KOPT-K1 (cell line): ENCODE measurements around the gene FKBP8.

ENCODE experiments used
- H3K27ac ChIP-seq: fragments of 200-600 bp; sonication (generic); 2 replicates; pipeline ENCODE4 v1.5.1; 2016; ENCODE audit warnings: antibody characterized with exemption, mild to moderate bottlenecking, low read depth, low read length; ENCODE audit not compliant: poor library complexity, severe bottlenecking
- H3K36me3 ChIP-seq: fragments of 200-600 bp; sonication (generic); 2 replicates; pipeline ENCODE4 v1.5.1; 2017; ENCODE audit warnings: antibody characterized with exemption, mild to moderate bottlenecking, low read length, moderate library complexity; ENCODE audit not compliant: insufficient read depth
- H3K9me3 ChIP-seq: fragments of 200-600 bp; sonication (generic); 2 replicates; pipeline ENCODE4 v1.5.1; 2017; ENCODE audit warnings: antibody characterized with exemption, low read length, mild to moderate bottlenecking; ENCODE audit not compliant: insufficient read depth, poor library complexity, severe bottlenecking

Gene FKBP8

DNA sequence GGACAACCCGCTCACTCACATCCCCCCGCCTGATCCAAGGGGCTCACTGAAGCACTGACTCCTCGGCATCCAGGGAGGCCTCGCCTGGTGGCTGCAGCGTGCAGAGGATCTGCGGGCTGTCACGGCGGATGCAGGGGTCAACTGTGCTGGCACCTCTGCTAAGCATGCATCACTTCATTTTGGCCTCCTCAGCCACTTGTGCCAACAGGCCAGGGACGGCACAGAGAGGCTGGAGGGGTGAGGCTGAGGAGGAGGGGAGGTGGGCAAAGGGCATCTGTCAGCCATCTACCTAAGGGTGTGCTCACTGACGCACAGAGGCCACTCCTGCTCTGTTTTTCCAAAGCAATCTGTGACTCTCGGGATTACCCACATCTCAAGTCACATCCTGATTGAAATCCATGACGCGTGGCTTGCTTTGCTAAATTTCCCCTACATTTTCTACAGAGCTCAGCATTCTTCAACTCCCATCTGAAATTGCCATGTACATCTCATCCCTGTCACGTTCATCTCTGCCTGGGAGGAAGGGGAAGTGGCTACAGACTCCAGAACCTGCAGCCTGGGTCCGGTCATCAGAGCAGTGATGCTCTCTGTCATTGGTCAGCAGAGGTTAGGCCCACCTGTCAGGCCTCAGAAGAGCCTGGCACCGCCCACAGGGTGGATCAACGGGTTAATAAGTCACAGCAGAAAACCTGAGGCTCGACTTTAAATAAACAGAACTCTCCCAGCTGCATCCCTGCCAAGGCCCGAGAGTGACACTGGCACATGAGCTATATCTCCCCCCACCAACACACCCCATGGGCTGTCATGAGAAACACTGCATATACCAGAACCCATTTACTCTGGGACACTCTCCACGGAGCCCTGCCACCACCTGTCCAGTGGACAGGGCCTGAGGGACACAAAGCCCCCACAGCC, 39.1 kb downstream of the FKBP8 start:
- Histone ChIP-seq H3K36me3 (no peaks in the 10 kb centered on the region), H3K9me3 (no peaks in the 10 kb centered on the region), H3K27ac (no peak overlapping the region)

DNA sequence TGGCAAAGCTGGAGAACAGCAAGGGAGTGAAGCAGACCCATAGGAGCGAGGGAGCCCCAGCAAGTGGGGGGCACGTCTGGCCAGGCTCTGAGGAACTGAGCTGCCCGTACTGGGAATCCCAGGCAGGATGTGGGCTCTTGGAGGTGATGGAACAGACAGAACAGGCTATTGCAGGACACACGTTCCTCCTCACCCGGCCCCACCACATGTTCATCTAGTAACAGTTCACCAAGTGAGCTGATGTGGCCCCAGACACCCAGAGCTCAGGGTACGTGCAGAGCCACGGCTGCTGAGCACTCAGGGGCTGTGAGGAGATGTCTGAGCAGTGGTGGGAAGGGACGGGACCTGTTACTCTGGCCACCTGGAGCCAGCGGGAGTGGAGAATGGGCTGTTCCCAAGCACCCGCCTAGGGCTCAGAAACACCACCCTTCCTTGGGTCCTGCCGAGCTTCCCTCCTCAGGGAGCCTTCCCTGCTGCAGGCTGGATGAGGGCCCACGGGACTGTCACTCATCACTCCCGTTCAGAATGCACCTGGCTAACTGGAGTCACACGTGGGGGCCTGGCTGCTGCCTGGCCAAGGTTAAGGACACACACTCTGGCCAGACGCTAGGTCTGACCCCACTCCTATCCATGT, 39.9 kb downstream of the FKBP8 start:
- Histone ChIP-seq H3K9me3 (no peaks in the 10 kb centered on the region), H3K27ac (no peak overlapping the region), H3K36me3 (no peaks in the 10 kb centered on the region)

DNA sequence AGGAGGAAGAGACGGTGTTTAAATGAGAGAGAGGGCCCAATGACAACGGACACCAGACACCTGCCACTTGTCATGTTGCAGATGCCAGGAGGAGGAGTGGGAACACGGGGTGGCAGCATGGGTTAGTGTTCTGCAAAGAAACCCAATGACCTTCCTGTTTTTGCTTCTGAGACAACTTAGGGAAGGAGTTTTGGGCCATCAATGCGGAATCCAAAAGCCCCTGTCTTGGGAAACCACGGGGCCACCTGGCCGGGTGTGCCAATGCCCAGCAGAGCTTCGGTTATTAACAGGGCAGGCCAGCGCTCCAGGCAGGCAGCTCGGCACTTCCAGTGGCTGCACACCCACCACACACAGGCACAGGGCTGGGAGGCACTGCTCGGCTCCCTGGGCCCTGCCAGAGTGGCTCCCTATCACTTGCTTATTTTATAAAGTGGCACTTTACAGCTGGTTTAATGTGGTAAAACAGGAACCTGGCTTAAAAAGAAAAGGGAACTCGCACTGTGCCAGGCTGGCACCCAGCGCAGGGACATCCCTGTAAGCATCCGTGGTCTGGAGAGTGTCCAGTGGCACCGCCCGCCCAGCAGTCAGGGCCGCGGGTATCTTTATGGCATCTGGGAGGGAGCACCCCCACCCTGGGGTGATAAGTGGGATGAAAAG, 40.6 kb downstream of the FKBP8 start:
- H3K36me3 ChIP-seq: no peaks in the 10 kb centered on the region
- no peak overlapping the region for H3K27ac ChIP-seq
- H3K9me3 ChIP-seq: no peaks in the 10 kb centered on the region

DNA sequence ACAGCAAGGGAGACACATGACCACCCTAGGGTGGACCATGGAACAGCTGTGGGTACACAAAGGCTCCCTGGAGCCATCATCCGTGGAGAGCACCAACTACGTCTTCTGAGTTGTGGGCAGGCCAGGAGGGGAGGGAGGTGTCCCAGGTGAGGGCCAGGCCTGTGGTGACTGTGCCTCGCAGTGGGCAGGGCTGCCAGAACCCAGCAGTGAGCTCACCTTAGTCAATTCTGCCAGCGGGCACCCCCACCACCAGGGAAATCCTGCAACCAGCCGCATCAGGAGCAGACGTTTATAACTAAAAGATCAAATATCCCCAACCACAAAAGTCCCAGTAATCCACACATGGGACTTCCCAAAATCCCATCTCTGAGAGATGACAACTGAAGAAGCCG, 41.1 kb downstream of the FKBP8 start:
- no peak overlapping the region for H3K27ac ChIP-seq
- no peaks in the 10 kb centered on the region for H3K36me3 ChIP-seq
- H3K9me3 ChIP-seq: no peaks in the 10 kb centered on the region

DNA sequence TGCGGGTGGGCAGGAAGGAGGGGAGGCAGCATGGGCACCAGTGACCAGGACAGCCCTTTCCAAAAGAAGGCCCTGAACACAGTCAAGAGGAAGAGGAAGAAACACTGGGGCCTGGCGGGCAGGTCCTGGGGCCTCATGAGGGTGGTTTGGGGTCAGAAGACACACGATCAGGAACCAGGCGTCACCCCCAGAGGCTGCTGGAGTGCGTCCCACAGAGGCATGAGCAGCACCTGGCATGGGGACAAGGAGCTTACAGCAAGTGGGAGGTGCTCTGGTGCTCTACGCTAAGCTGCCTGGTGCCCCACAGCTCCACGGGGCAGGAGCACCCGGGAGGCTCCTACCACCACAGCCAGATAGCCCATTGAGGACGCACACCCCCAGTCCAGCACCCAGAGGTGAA, 41.5 kb downstream of the FKBP8 start:
- no peak overlapping the region for H3K27ac ChIP-seq
- no peaks in the 10 kb centered on the region for H3K9me3 ChIP-seq
- H3K36me3 ChIP-seq: no peaks in the 10 kb centered on the region

DNA sequence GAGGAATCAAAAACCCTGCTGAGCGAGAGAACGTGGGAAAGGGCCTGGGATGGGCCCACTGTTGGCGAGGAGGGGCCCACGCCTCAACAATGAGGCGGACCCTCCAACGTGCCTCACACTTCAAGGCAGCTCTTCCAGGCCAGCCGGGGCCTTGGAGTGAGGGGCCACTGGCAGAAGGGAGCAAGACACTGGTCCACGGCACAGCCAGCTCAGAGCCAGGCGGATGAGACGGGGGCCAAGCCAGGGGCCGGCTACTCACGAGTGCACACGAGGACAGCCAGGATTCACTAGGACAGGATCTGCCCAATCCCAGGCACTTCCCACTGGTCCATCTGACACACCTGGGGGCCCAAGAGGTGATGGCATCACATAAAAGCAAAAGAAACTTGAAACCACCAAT, 42.0 kb downstream of the FKBP8 start:
- Histone ChIP-seq H3K36me3 (no peaks in the 10 kb centered on the region), H3K9me3 (no peaks in the 10 kb centered on the region), H3K27ac (no peak overlapping the region)

DNA sequence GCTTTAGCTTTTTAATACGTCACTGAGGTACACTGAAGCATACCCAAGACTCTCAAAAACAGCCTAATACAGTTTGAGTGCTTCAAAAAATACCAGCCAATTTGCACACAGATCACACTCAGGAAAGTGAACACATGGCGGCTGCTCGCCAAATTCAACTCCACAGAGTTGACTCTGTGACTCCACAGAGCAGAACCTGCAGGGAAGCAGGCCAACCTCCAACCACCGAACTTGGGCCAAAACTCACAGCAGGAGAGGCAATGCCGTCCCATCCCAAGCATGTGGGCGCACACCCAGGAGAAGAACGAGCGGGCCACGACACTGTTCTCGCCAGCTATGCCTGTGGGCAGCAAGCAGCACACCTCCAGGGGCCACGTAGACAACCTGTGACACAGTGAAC, 42.6 kb downstream of the FKBP8 start:
- H3K9me3 ChIP-seq: no peaks in the 10 kb centered on the region
- no peaks in the 10 kb centered on the region for H3K36me3 ChIP-seq
- H3K27ac ChIP-seq: no peak overlapping the region

DNA sequence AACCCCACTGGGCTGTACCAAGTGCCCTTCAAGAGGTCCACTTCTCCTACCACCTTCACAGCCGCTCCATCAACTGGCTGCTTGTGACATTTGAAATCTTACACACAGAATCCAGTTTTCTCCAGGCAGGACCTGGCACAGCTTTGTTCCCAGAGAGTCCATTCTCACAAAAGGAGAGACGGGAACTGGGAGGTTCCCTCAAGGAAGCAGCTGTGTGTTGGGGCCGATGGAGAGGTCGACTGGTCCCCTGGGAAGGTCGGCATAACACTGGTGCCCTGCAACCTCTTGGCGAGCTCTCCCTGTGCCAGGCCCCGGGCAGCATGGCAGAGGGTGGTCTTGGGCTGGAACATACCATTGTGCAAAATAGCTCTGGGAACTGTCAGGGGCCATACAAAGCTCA, 43.0 kb downstream of the FKBP8 start:
- no peak overlapping the region for H3K27ac ChIP-seq
- H3K36me3 ChIP-seq: no peaks in the 10 kb centered on the region
- no peaks in the 10 kb centered on the region for H3K9me3 ChIP-seq

DNA sequence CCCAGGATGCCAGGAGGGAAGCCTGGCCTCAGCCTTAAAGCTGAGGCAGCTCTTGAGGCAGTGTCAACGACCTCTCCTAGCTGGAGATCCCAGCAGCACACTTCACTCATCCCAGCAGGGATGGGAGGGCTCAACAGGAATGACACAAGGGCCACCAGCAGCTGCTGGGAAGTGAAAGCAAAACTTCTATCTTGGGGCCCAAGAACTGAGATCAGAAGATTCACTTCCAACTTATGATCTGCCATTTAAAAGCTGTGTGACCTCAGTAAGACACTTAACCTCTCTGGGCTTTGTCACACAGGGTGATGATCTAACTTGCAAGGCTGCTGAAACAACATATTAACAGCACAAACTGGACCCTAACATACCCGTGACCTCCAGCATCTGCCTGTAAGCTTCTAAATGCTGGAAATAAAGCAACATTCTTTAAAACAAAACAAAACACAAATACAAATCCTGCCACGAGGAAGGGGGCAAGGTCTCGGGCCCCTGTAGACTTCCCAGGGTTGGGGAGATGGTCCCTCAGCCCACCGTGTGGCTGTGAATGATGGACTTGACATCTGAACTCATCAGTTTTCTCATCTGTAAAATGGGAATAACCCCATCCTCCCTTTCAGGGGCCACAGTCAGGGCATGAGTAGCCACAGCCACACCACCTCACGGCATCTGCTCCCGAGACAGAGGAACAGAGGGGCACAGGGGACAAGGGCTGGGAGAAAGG, 44.2 kb downstream of the FKBP8 start:
- Histone ChIP-seq H3K36me3 (no peaks in the 10 kb centered on the region), H3K9me3 (no peaks in the 10 kb centered on the region), H3K27ac (no peak overlapping the region)

DNA sequence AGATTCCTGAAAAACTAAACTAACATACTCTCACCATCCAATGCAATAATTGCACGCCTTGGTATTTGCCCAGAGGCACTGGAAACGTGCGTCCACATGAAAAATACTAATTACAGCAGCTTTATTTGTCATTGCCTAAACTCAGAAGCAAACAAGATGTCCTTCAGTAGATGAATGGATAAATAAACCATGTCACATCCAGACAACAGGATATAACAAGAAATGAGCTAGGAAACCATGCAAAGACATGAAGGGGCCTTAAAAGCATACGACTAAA, 46.5 kb downstream of the FKBP8 start:
- no peak overlapping the region for H3K27ac ChIP-seq
- no peaks in the 10 kb centered on the region for H3K36me3 ChIP-seq
- H3K9me3 ChIP-seq: no peaks in the 10 kb centered on the region

DNA sequence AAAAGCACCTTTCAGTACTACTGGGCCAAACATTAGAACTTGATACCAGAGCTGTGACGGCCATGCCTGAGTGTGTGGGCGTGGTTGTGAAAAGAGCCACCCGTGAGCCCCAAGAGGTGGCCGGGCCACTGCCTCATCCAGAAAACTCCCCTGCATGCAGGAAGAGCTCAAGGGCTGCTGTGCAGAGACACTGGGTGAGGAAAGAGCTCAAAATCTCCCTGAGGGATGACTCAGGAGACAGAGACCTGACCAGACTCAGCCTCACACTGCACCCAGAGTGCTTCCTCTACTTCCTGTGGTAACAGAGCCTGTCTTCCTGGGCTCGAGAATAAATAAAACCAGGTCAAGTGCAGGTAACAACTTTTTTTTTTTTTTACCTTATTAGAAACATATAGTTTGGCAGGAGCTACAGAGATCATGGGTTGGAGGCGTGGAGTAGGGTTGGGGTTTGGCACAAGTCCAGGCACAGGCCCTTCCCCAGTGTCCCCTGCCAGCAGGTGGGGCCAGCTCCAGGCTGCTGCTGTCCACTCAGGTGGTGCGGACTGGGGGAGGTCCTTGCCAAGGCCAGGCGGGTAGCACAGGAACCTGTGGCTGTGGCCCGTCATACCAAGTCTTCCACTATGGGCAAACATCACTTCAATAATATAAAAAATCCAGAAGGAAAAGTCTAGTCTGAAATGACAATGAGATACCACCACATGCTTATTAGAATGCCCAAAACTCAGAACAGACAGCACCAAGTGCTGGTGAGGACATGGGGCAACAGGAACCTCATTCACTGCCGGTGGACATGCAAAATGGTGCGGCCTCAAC, 47.0 kb downstream of the FKBP8 start:
- H3K27ac ChIP-seq: peak overlapping the region; percentile 56
- no peaks in the 10 kb centered on the region for H3K9me3 ChIP-seq
- H3K36me3 ChIP-seq: no peaks in the 10 kb centered on the region

DNA sequence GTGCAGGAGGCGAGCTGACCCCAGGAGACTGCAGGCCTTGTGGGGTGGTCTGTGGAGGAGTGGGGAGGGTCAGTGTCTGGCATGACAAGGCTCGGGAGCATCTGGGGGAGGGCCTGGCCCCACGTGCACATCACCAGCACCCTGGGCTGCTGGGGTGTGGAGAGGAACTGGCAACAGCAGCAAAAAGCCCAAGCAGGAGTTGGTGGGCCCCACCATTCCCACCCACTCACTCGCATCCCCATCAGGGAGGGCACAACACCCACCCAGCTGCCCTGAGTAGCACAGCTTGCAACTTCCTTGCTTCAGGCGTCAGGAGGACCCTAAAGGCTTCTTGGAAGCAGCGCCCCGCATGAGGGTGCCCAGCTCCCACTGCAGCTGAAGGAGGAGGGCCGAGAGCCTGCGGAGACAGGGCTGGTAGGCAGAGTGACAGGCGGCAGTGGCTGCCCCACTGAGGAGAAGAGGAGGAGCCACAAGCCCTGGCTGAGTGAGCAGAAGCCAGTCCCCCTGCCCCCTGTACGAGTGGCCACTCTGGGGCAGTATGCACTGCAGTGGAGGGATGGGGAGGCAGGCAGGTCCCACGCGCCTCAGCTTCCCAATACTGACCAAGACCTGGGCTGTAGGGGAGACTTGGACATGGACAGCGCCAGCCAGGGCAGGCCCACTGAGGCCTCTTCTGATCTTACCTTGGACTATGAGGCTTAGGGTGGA, 48.0 kb downstream of the FKBP8 start:
- Histone ChIP-seq H3K27ac (peak overlapping the region; percentile 56), H3K9me3 (no peaks in the 10 kb centered on the region), H3K36me3 (no peaks in the 10 kb centered on the region)

DNA sequence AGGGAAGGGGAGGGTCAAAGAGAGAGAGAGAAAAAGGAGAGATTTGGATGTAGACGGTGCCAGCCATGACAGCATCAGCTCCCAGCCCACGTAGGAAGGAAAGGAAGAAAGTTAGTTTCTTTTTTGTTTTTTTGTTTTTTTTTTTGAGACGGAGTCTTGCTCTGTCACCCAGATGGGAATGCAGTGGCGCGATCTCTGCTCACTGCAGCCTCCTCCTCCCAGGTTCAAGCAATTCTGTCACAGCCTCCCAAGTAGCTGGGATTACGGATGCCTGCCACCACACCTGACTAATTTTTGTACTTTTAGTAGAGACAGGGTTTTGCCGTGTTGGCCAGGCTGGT, 49.1 kb downstream of the FKBP8 start:
- H3K27ac ChIP-seq: peak overlapping the region; percentile 56
- H3K36me3 ChIP-seq: no peaks in the 10 kb centered on the region
- H3K9me3 ChIP-seq: no peaks in the 10 kb centered on the region
